HEK293T (cell line): ENCODE measurements around the gene BMP8B.
"Not testable (repeated sequence)": the region's sequence is repeated elsewhere in the genome, so short reads cannot be mapped to it uniquely, and the experiment has no call there.

ENCODE experiments used
- CTCF ChIA-PET: fragments of 350-600 bp; formaldehyde crosslinking; extraction: SDS; loops from one replicate; lab custom pipeline; 2021; ENCODE audit warnings: antibody characterized with exemption, inconsistent platforms; lab: Yijun Ruan, JAX
- POLR2A ChIA-PET: fragments of 350-600 bp; formaldehyde crosslinking; extraction: SDS; loops from one replicate; lab custom pipeline; 2020; ENCODE audit warnings: antibody characterized with exemption, inconsistent platforms; lab: Yijun Ruan, JAX
- DNase-seq: peaks from one replicate; pipeline ENCODE4 v3.0.0; 2012; ENCODE audit warnings: mixed read lengths; ENCODE audit errors: extremely low spot score
- ARNT ChIP-seq: fragments of 450-650 bp; IDR thresholded peaks from 2 replicates; pipeline ENCODE4 v1.6.1; 2017; ENCODE audit warnings: mild to moderate bottlenecking
- BHLHE40 ChIP-seq: fragments of 450-650 bp; IDR thresholded peaks from 2 replicates; pipeline ENCODE4 v1.6.1; 2016; ENCODE audit warnings: mild to moderate bottlenecking, moderate library complexity, borderline replicate concordance
- CTBP1 ChIP-seq: fragments of 450-650 bp; IDR thresholded peaks from 2 replicates; pipeline ENCODE4 v1.6.1; 2016; ENCODE audit warnings: borderline replicate concordance
- ELF4 ChIP-seq: fragments of 450-650 bp; IDR thresholded peaks from 2 replicates; pipeline ENCODE4 v1.6.1; 2017; ENCODE audit warnings: antibody characterized with exemption
- FOXA1 ChIP-seq: fragments of 450-650 bp; IDR thresholded peaks from 2 replicates; pipeline ENCODE4 v1.6.1; 2016; ENCODE audit warnings: mild to moderate bottlenecking
- FOXK2 ChIP-seq: fragments of 450-650 bp; IDR thresholded peaks from 2 replicates; pipeline ENCODE4 v1.6.1; 2016; ENCODE audit warnings: mild to moderate bottlenecking
- FOXM1 ChIP-seq: fragments of 450-650 bp; IDR thresholded peaks from 2 replicates; pipeline ENCODE4 v1.6.1; 2017; ENCODE audit warnings: mild to moderate bottlenecking, borderline replicate concordance
- HDGF ChIP-seq: fragments of 450-650 bp; IDR thresholded peaks from 2 replicates; pipeline ENCODE4 v1.6.1; 2017; ENCODE audit warnings: antibody characterized with exemption, borderline replicate concordance
- L3MBTL2 ChIP-seq: fragments of 450-650 bp; conservative IDR thresholded peaks from 2 replicates; pipeline ENCODE4 v1.6.1; 2016; ENCODE audit warnings: mild to moderate bottlenecking
- LEF1 ChIP-seq: fragments of 450-650 bp; IDR thresholded peaks from 2 replicates; pipeline ENCODE4 v1.6.1; 2017; ENCODE audit warnings: mild to moderate bottlenecking, borderline replicate concordance
- NFRKB ChIP-seq: fragments of 450-650 bp; IDR thresholded peaks from 2 replicates; pipeline ENCODE4 v1.6.1; 2016; ENCODE audit warnings: mild to moderate bottlenecking, moderate library complexity
- PKNOX1 ChIP-seq: fragments of 450-650 bp; IDR thresholded peaks from 2 replicates; pipeline ENCODE4 v1.6.1; 2016
- SP1 ChIP-seq: fragments of 450-650 bp; IDR thresholded peaks from 2 replicates; pipeline ENCODE4 v1.6.1; 2017
- SUZ12 ChIP-seq: fragments of 450-650 bp; IDR thresholded peaks from 2 replicates; pipeline ENCODE4 v1.6.1; 2016; ENCODE audit warnings: mild to moderate bottlenecking
- TARDBP ChIP-seq: fragments of 450-650 bp; IDR thresholded peaks from 2 replicates; pipeline ENCODE4 v1.6.1; 2016
- ZNF384 ChIP-seq: fragments of 450-650 bp; IDR thresholded peaks from 2 replicates; pipeline ENCODE4 v1.6.1; 2016

Gene BMP8B

GRCh38 chr1:39833121-39833520 lies 44.5 kb upstream of the BMP8B start:
- ChIA-PET POLR2A (no interaction called here), CTCF (no interaction called here)
- no peak for DNase-seq
- TF ChIP-seq FOXM1 (no peak), ARNT (no peak), BHLHE40 (no peak), L3MBTL2 (no peak), ZNF384 (no peak), ELF4 (no peak), FOXK2 (no peak), NFRKB (no peak), HDGF (no peak), FOXA1 (no peak), SUZ12 (no peak), SP1 (no peak), CTBP1 (no peak), LEF1 (no peak), TARDBP (no peak), PKNOX1 (no peak)

GRCh38 chr1:39832294-39832693 lies 43.6 kb upstream of the BMP8B start:
- TF ChIP-seq L3MBTL2 (no peak), SP1 (no peak), FOXK2 (no peak), ZNF384 (no peak), ELF4 (no peak), HDGF (no peak), FOXA1 (no peak), NFRKB (no peak), ARNT (no peak), FOXM1 (no peak), BHLHE40 (no peak), PKNOX1 (no peak), TARDBP (no peak), CTBP1 (no peak), LEF1 (no peak), SUZ12 (no peak)
- POLR2A ChIA-PET, result no interaction called here
- CTCF ChIA-PET, result no interaction called here

DNA sequence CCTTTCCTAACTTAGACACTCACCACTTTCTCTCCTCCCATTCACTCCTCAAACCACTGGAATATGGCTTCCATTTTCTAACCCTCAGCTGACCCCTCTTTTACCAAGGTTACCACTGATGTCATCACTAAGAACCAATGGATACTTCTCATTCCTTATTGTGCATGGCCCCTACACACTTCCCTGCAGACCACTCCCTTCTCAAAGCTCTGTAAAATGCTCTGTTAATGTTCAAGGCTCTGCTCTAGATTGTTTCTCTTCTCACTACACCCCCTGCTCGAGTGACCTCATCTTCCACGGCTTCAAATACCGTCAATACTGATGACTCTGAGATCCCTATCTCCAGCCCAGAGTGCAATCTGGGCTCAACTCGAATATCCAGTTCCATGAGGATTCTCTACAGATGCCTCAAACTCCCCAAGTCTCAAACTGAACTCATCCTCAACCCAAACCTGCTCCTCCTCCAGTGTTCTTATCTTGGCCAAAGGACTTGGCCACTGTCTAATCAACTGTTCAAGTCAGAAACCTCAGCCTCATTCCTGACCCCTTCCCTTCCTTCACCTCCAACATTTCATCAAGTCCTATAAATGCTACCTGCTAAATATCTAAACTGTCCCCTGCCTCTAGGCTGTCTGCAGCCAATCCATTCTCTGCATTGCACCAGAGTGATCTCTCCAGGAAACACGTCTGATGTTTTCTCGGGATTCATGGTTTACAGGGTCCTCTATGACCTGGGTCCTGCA lies 41.3 kb upstream of the BMP8B start:
- POLR2A ChIA-PET, result interaction anchor here (1.5 kb wide), 1 partner anchor 91 kb away, joined by 4 read pairs; the partner anchor contains the start of gene PPIE

More at GRCh38 chr1:39832294-39832693, 43.6 kb upstream of the BMP8B start:
- no peak for DNase-seq

GRCh38 chr1:39828734-39829133 lies 40.1 kb upstream of the BMP8B start:
- POLR2A ChIA-PET, result interaction anchor here (1.5 kb wide), 1 partner anchor 90 kb away, joined by 4 read pairs; the partner anchor contains the start of gene PPIE
- CTCF ChIA-PET, result interaction anchor here (0.6 to 0.8 kb wide), 3 partner anchors 24 to 143 kb away, joined by 3 to 6 read pairs (median 4); no protein-coding TSS in a partner anchor
- DNase-seq, result no peak
- TF ChIP-seq FOXK2 (no peak), L3MBTL2 (no peak), FOXM1 (no peak)

More for the DNA sequence above, 41.3 kb upstream of the BMP8B start:
- TF ChIP-seq FOXA1 (no peak), SP1 (no peak), BHLHE40 (no peak), FOXK2 (no peak), NFRKB (no peak), ARNT (no peak), FOXM1 (no peak), SUZ12 (no peak), ZNF384 (no peak), HDGF (no peak), TARDBP (no peak), ELF4 (no peak), PKNOX1 (no peak), CTBP1 (no peak), LEF1 (no peak)
- DNase-seq, result no peak
- CTCF ChIA-PET, result interaction anchor here (0.8 kb wide), 1 partner anchor 90 kb away, joined by 3 read pairs; no protein-coding TSS in a partner anchor

GRCh38 chr1:39828255-39828654 lies 39.6 kb upstream of the BMP8B start:
- CTCF ChIA-PET, result interaction anchor here (0.6 to 0.8 kb wide), 3 partner anchors 24 to 144 kb away, joined by 3 to 6 read pairs (median 4); no protein-coding TSS in a partner anchor
- POLR2A ChIA-PET, result interaction anchor here (1.3 to 1.5 kb wide), 2 partner anchors 10 to 89 kb away, joined by 4 to 5 read pairs; partner anchors contain the start of gene PPIE
- not testable (repeated sequence) for DNase-seq

GRCh38 chr1:39827201-39827600 lies 38.5 kb upstream of the BMP8B start:
- POLR2A ChIA-PET, result interaction anchor here (0.7 to 1.7 kb wide), 3 partner anchors 11 to 74 kb away, joined by 3 to 5 read pairs (median 5); partner anchors contain the start of gene MYCL
- TF ChIP-seq SUZ12, result no peak
- no peak for TF ChIP-seq SP1
- TF ChIP-seq ZNF384, result no peak
- TF ChIP-seq FOXA1, result no peak
- no peak for TF ChIP-seq TARDBP
- no peak for TF ChIP-seq CTBP1
- no peak for DNase-seq
- CTCF ChIA-PET, result interaction anchor here (0.8 kb wide), 1 partner anchor 75 kb away, joined by 3 read pairs; no protein-coding TSS in a partner anchor
